Uterus (tissue), 2 donors: Measurements from ENCODE around the gene UHMK1.

Source experiments
- CTCF ChIP-seq, 4 experiments: fragments of 200-600 bp in 2 of 4; fragments of 450-650 bp in 2 of 4; sonication (generic) in 2 of 4; IDR thresholded peaks; one replicate each; pipeline ENCODE4 v1.5.1; 2016 to 2019; ENCODE audit warnings: antibody characterized with exemption in 4 of 4, mild to moderate bottlenecking in 2 of 4, moderate library complexity in 1 of 4
- POLR2A ChIP-seq, 2 donors: fragments of 450-650 bp; IDR thresholded peaks; one replicate each; pipeline ENCODE4 v1.6.1; 2016; ENCODE audit warnings: antibody characterized with exemption in 2 of 2, mild to moderate bottlenecking in 1 of 2, moderate library complexity in 1 of 2

GRCh38 chr1:162536511-162536910 lies 38.9 kb downstream of the UHMK1 start:
- TF ChIP-seq CTCF (IDR thresholded peaks at IDR 0.05) (no peak), POLR2A (IDR thresholded peaks at IDR 0.05) (no peak)
